NCI-H2107 treated with DMSO at 0.1 percent for 48 hours (cell line): Measurements from ENCODE around the gene UNG.
A peak's percentile ranks its signal among the peaks of the same experiment; 100 is the strongest.

Experiments used
- DNase-seq: peaks from one replicate; lab custom pipeline; 2025; ENCODE audit not compliant: unreplicated experiment; lab: John Stamatoyannopoulos, UW

UNG gene

GRCh38 chr12:109088818-109089217 lies 8.6 kb upstream of the UNG start:
- no peak for DNase-seq

GRCh38 chr12:109089683-109090082 lies 7.7 kb upstream of the UNG start:
- no peak for DNase-seq

GRCh38 chr12:109092497-109093021 lies 4.8 kb upstream of the UNG start:
- no peak for DNase-seq

- DNase-seq, result peak; percentile 80
Measured at GRCh38 chr12:109093022-109093918, 4.1 kb upstream of the UNG start, which contains the start of gene ALKBH2. Gene ALKBH2 (minus strand): TSS chr12:109093472. CDS start chr12:109092786, 686 bp downstream.

GRCh38 chr12:109097140-109097434 lies 310 bp upstream of the UNG start:
- no peak for DNase-seq

GRCh38 chr12:109098183-109098604 lies 797 bp downstream of the UNG start:
- no peak for DNase-seq

- DNase-seq, result no peak
Measured at GRCh38 chr12:109098651-109099050, 1.3 kb downstream of the UNG start.

GRCh38 chr12:109099431-109100020 lies 2.1 kb downstream of the UNG start:
- no peak for DNase-seq

GRCh38 chr12:109100741-109101140 lies 3.3 kb downstream of the UNG start:
- no peak for DNase-seq

- no peak for DNase-seq
Measured at GRCh38 chr12:109102491-109102890, 5.1 kb downstream of the UNG start.

GRCh38 chr12:109105176-109105575 lies 7.8 kb downstream of the UNG start:
- DNase-seq, result no peak

GRCh38 chr12:109109746-109110350 lies 12.5 kb downstream of the UNG start:
- DNase-seq, result no peak

GRCh38 chr12:109110988-109111495 lies 13.6 kb downstream of the UNG start:
- no peak for DNase-seq

- DNase-seq, result no peak
Measured at GRCh38 chr12:109112720-109113465, 15.5 kb downstream of the UNG start.

GRCh38 chr12:109113661-109114321 lies 16.4 kb downstream of the UNG start:
- no peak for DNase-seq

- DNase-seq, result no peak
Measured at GRCh38 chr12:109114644-109115043, 17.2 kb downstream of the UNG start.

- DNase-seq, result no peak
Measured at GRCh38 chr12:109115404-109115757, 18.0 kb downstream of the UNG start.

GRCh38 chr12:109115758-109116610 lies 18.6 kb downstream of the UNG start, which contains the start of gene ACACB:
Gene ACACB (plus strand): TSS chr12:109116587. CDS start chr12:109139406, 22,819 bp downstream.
- no peak for DNase-seq

GRCh38 chr12:109116611-109116949 lies 19.2 kb downstream of the UNG start:
- no peak for DNase-seq

GRCh38 chr12:109120095-109120494 lies 22.7 kb downstream of the UNG start:
- no peak for DNase-seq
